Keratinocyte (primary cell): ENCODE results near the gene RFX2. TPM values are rescaled to one million over a fixed set of nuclear protein-coding genes. Genes with fewer than 3 reads are reported as not detected.
A peak's percentile ranks its signal among the peaks of the same experiment; 100 is the strongest.

Source experiments
- DNase-seq: peaks from one replicate; pipeline ENCODE4 v3.0.0-alpha.2; 2011; ENCODE audit warnings: low read depth, missing footprints, low spot score
- FAIRE-seq: peaks from 2 replicates; lab custom pipeline; 2011; peaks lifted over from hg19 to GRCh38; lab: Jason Lieb, UNC
- H2AFZ ChIP-seq: 2 replicates; pipeline ENCODE4 v1.6.0; 2012; ENCODE audit warnings: low read length, control low read depth, inconsistent platforms; ENCODE audit not compliant: control insufficient read depth
- H3K27ac ChIP-seq: 2 replicates; pipeline ENCODE4 v1.5.1; 2011; ENCODE audit warnings: low read length; ENCODE audit not compliant: control insufficient read depth, insufficient read depth
- H3K27me3 ChIP-seq: 3 replicates; pipeline ENCODE4 v1.6.0; 2011; ENCODE audit warnings: low read length; ENCODE audit not compliant: control insufficient read depth, insufficient read depth; ENCODE audit errors: extremely low read depth
- H3K36me3 ChIP-seq, 2 experiments: 2 replicates in 1 of 2; 3 replicates in 1 of 2; pipeline ENCODE4 v1.5.1; 2011; ENCODE audit warnings: low read length in 2 of 2, mild to moderate bottlenecking in 1 of 2; ENCODE audit not compliant: control insufficient read depth in 2 of 2, insufficient read depth in 2 of 2; ENCODE audit errors: extremely low read depth in 1 of 2
- H3K4me1 ChIP-seq: 3 replicates; pipeline ENCODE4 v1.5.1; 2011; ENCODE audit warnings: low read length; ENCODE audit not compliant: control insufficient read depth, insufficient read depth; ENCODE audit errors: extremely low read depth
- H3K4me2 ChIP-seq: 3 replicates; pipeline ENCODE4 v1.6.0; 2011; ENCODE audit warnings: low read depth, low read length; ENCODE audit not compliant: control insufficient read depth, insufficient read depth; ENCODE audit errors: extremely low read depth
- H3K4me3 ChIP-seq, 3 experiments: fragments of 200-600 bp in 1 of 3; sonication (generic) in 1 of 3; 2 replicates in 2 of 3; 3 replicates in 1 of 3; pipeline ENCODE4 v1.5.1; 2011 to 2016; ENCODE audit warnings: low read length in 3 of 3, mild to moderate bottlenecking in 3 of 3, control low read depth in 2 of 3, inconsistent platforms in 1 of 3, low read depth in 1 of 3, mixed read lengths in 1 of 3, mixed run types in 1 of 3, moderate library complexity in 1 of 3; ENCODE audit not compliant: control insufficient read depth in 2 of 3, insufficient read depth in 2 of 3; ENCODE audit errors: extremely low read depth in 1 of 3
- H3K79me2 ChIP-seq: 2 replicates; pipeline ENCODE4 v1.6.0; 2012; ENCODE audit warnings: low read length; ENCODE audit not compliant: control insufficient read depth, insufficient read depth
- H3K9ac ChIP-seq: 3 replicates; pipeline ENCODE4 v1.6.0; 2011; ENCODE audit warnings: low read length; ENCODE audit not compliant: control insufficient read depth, insufficient read depth; ENCODE audit errors: extremely low read depth
- H3K9me1 ChIP-seq: 3 replicates; pipeline ENCODE4 v1.6.0; 2011; ENCODE audit warnings: low read length; ENCODE audit not compliant: control insufficient read depth, insufficient read depth; ENCODE audit errors: extremely low read depth
- H3K9me3 ChIP-seq: 2 replicates; pipeline ENCODE4 v1.5.1; 2012; ENCODE audit warnings: low read depth, low read length; ENCODE audit not compliant: control insufficient read depth
- H4K20me1 ChIP-seq: 3 replicates; pipeline ENCODE4 v1.6.0; 2011; ENCODE audit warnings: low read length; ENCODE audit not compliant: control insufficient read depth, insufficient read depth; ENCODE audit errors: extremely low read depth
- EZH2 ChIP-seq: IDR thresholded peaks from one replicate; pipeline ENCODE4 v1.6.1; 2012; ENCODE audit warnings: inconsistent platforms, mild to moderate bottlenecking, low read length, moderate library complexity
- dilution Hi-C: fragments of 300-500 bp; cut with MboI; formaldehyde crosslinking; loops from one replicate; pipeline ENCODE4 v1.7.0; 2020; ENCODE audit warnings: low sequenced_read_pairs; ENCODE audit not compliant: extremely low pct_ligation_motif_present
- polyA plus RNA-seq, 5 experiments: library from polyadenylated mRNA; depleted of rRNA in 3 of 5; stranded (reverse) in 3 of 5; stranded (forward) in 1 of 5; unstranded in 1 of 5; fragments of >200 nt; gene quantifications; 1 replicate in 1 of 5; 2 replicates in 3 of 5; 3 replicates in 1 of 5; pipeline versions ENCODE4 v1.2.1 to v1.2.3, GENCODE V29; 2011 to 2012; ENCODE audit warnings: missing spikeins in 2 of 5, low read depth in 1 of 5, low replicate concordance in 1 of 5
- TF ChIP-seq, protein P1 (sequence below), 3 experiments: IDR thresholded peaks in 1 of 3; conservative IDR thresholded peaks in 1 of 3; optimal IDR thresholded peaks in 1 of 3; 2 replicates in 2 of 3; 3 replicates in 1 of 3; pipeline versions ENCODE3 to v1.5.1; 2011; ENCODE audit warnings: low read length in 3 of 3, mild to moderate bottlenecking in 3 of 3, moderate library complexity in 2 of 3, control low read depth in 1 of 3, inconsistent platforms in 1 of 3; ENCODE audit not compliant: insufficient read depth in 2 of 3; ENCODE audit errors: extremely low read depth in 1 of 3

The RFX2 gene
- polyA plus RNA-seq, 1 donor (not counting 4 experiments of a cell fraction or from before 2014, with no cell fraction given): 5.8 TPM

DNA sequence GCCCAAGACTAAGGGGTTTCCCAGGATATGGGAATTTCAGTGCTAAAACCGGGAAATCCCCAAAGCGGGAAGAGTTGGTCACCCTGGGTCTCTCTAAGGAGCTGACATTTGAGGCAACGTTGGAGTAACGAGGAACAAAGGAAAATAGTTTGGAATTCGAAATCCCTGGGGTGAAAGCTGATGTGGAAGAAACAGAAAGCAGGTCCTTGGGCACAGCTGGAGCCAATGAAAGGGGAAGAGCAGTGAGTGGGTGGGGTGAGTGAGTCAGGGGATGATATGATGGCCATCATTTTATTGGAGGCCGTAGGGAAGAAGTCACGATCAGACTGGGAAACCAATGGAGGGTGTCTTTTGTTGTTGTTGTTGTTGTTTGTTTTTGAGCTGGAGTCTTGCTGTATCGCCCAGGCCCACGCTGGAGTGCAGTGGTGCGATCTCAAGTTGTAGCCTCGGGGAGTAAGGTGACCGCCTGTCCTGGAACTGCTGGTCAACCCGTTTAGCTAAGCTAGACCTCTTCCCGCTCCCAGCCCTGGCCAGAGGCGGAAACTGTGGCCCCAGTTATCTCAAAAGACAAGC, 3.4 kb upstream of the RFX2 start:
- no peak for DNase-seq
- dilution Hi-C loops: loop anchor here (10.0 kb wide), 1 partner anchor 79 kb away; no protein-coding TSS in a partner anchor
- no peak for FAIRE-seq

DNA sequence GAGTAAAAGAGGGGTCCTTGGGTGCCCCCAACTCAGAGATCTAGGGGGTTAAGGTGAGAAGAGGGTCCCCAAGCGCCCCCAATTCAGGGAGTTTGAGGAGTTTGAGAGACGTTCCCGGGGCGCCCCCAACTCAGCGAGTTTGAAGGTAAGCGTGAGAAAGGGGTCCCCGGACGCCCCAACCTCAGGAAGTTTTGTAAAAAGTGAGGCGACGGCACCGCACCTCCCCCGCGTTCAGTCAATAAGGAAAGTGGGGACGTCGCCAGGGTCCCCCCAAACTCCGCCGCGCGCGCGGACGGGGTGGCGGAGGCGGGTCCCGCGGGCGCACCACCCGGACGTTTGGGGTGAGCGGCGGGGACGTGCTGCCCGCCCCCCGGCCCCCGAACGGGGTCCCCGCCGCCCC, 353 bp downstream of the RFX2 start:
- Histone ChIP-seq H3K27me3 (no peaks in the 10 kb centered on the region), H3K4me2 (peak overlapping the region; percentile 88), H3K9me1 (peaks cover 2% of the 10 kb centered on the region), H3K4me3 (peak overlapping the region; percentile 63 to 87 (median 83)), H4K20me1 (no peaks in the 10 kb centered on the region), H3K27ac (peak overlapping the region; percentile 92), H3K9me3 (no peaks in the 10 kb centered on the region), H3K4me1 (peaks cover 10% of the 10 kb centered on the region), H2AFZ (no peak overlapping the region), H3K36me3 (peaks cover 0 to 2% of the 10 kb centered on the region in 2 experiments), H3K79me2 (peaks cover 39% of the 10 kb centered on the region), H3K9ac (peak overlapping the region; percentile 97)
- TF ChIP-seq EZH2: no peak
- TF ChIP-seq, protein P1, sequence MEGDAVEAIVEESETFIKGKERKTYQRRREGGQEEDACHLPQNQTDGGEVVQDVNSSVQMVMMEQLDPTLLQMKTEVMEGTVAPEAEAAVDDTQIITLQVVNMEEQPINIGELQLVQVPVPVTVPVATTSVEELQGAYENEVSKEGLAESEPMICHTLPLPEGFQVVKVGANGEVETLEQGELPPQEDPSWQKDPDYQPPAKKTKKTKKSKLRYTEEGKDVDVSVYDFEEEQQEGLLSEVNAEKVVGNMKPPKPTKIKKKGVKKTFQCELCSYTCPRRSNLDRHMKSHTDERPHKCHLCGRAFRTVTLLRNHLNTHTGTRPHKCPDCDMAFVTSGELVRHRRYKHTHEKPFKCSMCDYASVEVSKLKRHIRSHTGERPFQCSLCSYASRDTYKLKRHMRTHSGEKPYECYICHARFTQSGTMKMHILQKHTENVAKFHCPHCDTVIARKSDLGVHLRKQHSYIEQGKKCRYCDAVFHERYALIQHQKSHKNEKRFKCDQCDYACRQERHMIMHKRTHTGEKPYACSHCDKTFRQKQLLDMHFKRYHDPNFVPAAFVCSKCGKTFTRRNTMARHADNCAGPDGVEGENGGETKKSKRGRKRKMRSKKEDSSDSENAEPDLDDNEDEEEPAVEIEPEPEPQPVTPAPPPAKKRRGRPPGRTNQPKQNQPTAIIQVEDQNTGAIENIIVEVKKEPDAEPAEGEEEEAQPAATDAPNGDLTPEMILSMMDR (optimal IDR thresholded peaks at IDR 0.05 in 1 of 3, IDR thresholded peaks at IDR 0.05 in 1 of 3, conservative IDR thresholded peaks at IDR 0.05 in 1 of 3; ENCODE audit: extremely low read depth in 1 of 3, insufficient read depth in 2 of 3, low read length in 3 of 3): no peak
- no peak for DNase-seq
- dilution Hi-C loops: loop anchor here (10.0 kb wide), 1 partner anchor 75 kb away; no protein-coding TSS in a partner anchor
- no peak for FAIRE-seq

More for the DNA sequence above, 3.4 kb upstream of the RFX2 start:
- TF ChIP-seq EZH2: no peak
- TF ChIP-seq, protein P1 (optimal IDR thresholded peaks at IDR 0.05 in 1 of 3, IDR thresholded peaks at IDR 0.05 in 1 of 3, conservative IDR thresholded peaks at IDR 0.05 in 1 of 3; ENCODE audit: extremely low read depth in 1 of 3, insufficient read depth in 2 of 3, low read length in 3 of 3): no peak
- Histone ChIP-seq H3K79me2 (peaks cover 10% of the 10 kb centered on the region), H3K27ac (no peak overlapping the region), H4K20me1 (no peaks in the 10 kb centered on the region), H3K4me3 (no peak overlapping the region), H3K4me2 (no peak overlapping the region), H3K9me1 (no peaks in the 10 kb centered on the region), H3K4me1 (no peaks in the 10 kb centered on the region), H3K9me3 (no peaks in the 10 kb centered on the region), H3K36me3 (no peaks in the 10 kb centered on the region), H2AFZ (no peak overlapping the region), H3K9ac (no peak overlapping the region), H3K27me3 (no peaks in the 10 kb centered on the region)
